Spleen (tissue), 11 donors: ENCODE measurements around the gene CNDP1. TPM values are rescaled to one million over a fixed set of nuclear protein-coding genes. Genes with fewer than 3 reads are reported as not detected.

ENCODE experiments used
- DNase-seq: peaks from one replicate; pipeline ENCODE4 v3.0.0-alpha.2; 2020
- H3K27ac ChIP-seq, 8 donors: fragments of 200-600 bp; sonication (generic) in 7 of 8; 1 replicate in 4 of 8; 2 replicates in 4 of 8; pipeline versions ENCODE4 v1.5.0 to v1.8.0; 2016 to 2021; ENCODE audit warnings: inconsistent platforms in 4 of 8, mild to moderate bottlenecking in 4 of 8, moderate library complexity in 1 of 8
- H3K27me3 ChIP-seq, 7 donors: fragments of 200-600 bp; sonication (generic) in 6 of 7; replicated peaks in 1 of 7; 1 replicate in 4 of 7; 2 replicates in 3 of 7; pipeline versions ENCODE4 v1.5.0 to v1.8.0; 2016 to 2021; ENCODE audit warnings: inconsistent platforms in 3 of 7, mild to moderate bottlenecking in 1 of 7
- H3K36me3 ChIP-seq, 6 donors: fragments of 200-600 bp; sonication (generic) in 5 of 6; 1 replicate in 4 of 6; 2 replicates in 2 of 6; pipeline versions ENCODE4 v1.5.0 to v1.8.0; 2016 to 2021; ENCODE audit warnings: inconsistent platforms in 2 of 6
- H3K4me1 ChIP-seq, 6 donors: fragments of 200-600 bp; sonication (generic) in 5 of 6; 1 replicate in 3 of 6; 2 replicates in 3 of 6; pipeline versions ENCODE4 v1.5.0 to v1.8.0; 2016 to 2021; ENCODE audit warnings: inconsistent platforms in 3 of 6
- H3K4me3 ChIP-seq, 8 donors: fragments of 200-600 bp; sonication (generic) in 7 of 8; 1 replicate in 4 of 8; 2 replicates in 4 of 8; pipeline versions ENCODE4 v1.5.0 to v1.8.0; 2016 to 2021; ENCODE audit warnings: inconsistent platforms in 4 of 8, mild to moderate bottlenecking in 4 of 8, moderate library complexity in 2 of 8
- H3K9me3 ChIP-seq, 8 donors: fragments of 200-600 bp; sonication (generic) in 7 of 8; 1 replicate in 4 of 8; 2 replicates in 4 of 8; pipeline versions ENCODE4 v1.5.0 to v1.8.0; 2016 to 2021; ENCODE audit warnings: inconsistent platforms in 4 of 8
- POLR2A ChIP-seq, 3 donors: fragments of 450-650 bp; IDR thresholded peaks; one replicate each; pipeline ENCODE4 v1.5.1; 2017; ENCODE audit warnings: antibody characterized with exemption in 3 of 3, mild to moderate bottlenecking in 1 of 3
- POLR2AphosphoS5 ChIP-seq, 3 donors: sonication (generic); formaldehyde crosslinking; IDR thresholded peaks; one replicate each; pipeline ENCODE4 v1.5.1; 2017; ENCODE audit warnings: antibody characterized with exemption in 3 of 3
- WGBS, 5 donors: extraction: QIAGEN DNeasy Blood & Tissue Kit in 3 of 5; methylation state at CpG; one replicate each; pipeline versions ENCODE4 v1.1.5 to v1.1.7; 2013 to 2018; 5-methylcytosine and 5-hydroxymethylcytosine counted together
- intact Hi-C: fragments of 100-400 bp; cut with DNase I; formaldehyde crosslinking; loops from one replicate; pipeline ENCODE4 v1.15.0; 2023; ENCODE audit warnings: low total_unique reads
- polyA plus RNA-seq, 3 donors: library from polyadenylated mRNA; stranded (reverse); fragments of 200-250 nt; gene quantifications; one replicate each; pipeline ENCODE4 v1.2.1, GENCODE V29; 2013
- total RNA-seq, 7 donors: library from RNA; depleted of rRNA in 3 of 7; stranded (reverse); fragments of >200 nt in 3 of 7; fragmentation: NEBNext Ultra II Directional in 4 of 7; extraction: Animal tissue kit (Norgen Biotek cat#: 25700) in 4 of 7; gene quantifications; one replicate each; pipeline versions ENCODE4 v1.1.0 to v1.2.1, GENCODE V29; 2016 to 2021
- TF ChIP-seq, protein P1 (sequence below), 11 experiments: fragments of 200-600 bp in 7 of 11; fragments of 450-650 bp in 4 of 11; sonication (generic) in 4 of 11; IDR thresholded peaks in 8 of 11; conservative IDR thresholded peaks in 3 of 11; 1 replicate in 7 of 11; 2 replicates in 4 of 11; pipeline versions ENCODE4 v1.4.0 to v1.8.0; 2016 to 2021; ENCODE audit warnings: antibody characterized with exemption in 11 of 11, inconsistent platforms in 4 of 11, mild to moderate bottlenecking in 1 of 11
- donor health status: healthy with polysubstance abuse.
- donor health status: DM: no; HTN: no; CAD: no; lungs with moderate emphysema.
- donor health status: DM: no; HTN: no; CAD: no.
- donor health status: Bipolar disorder and iron deficiency.
- donor health status: healthy.
- donor health status: DM: no; HTN: no; CAD: no.
- donor health status: DM: yes; HTN: yes; CAD: no.

Gene CNDP1
- total and polyA plus RNA-seq, 10 donors, result 0.03 to 0.59 (median 0.18) TPM; not detected in 2

DNA sequence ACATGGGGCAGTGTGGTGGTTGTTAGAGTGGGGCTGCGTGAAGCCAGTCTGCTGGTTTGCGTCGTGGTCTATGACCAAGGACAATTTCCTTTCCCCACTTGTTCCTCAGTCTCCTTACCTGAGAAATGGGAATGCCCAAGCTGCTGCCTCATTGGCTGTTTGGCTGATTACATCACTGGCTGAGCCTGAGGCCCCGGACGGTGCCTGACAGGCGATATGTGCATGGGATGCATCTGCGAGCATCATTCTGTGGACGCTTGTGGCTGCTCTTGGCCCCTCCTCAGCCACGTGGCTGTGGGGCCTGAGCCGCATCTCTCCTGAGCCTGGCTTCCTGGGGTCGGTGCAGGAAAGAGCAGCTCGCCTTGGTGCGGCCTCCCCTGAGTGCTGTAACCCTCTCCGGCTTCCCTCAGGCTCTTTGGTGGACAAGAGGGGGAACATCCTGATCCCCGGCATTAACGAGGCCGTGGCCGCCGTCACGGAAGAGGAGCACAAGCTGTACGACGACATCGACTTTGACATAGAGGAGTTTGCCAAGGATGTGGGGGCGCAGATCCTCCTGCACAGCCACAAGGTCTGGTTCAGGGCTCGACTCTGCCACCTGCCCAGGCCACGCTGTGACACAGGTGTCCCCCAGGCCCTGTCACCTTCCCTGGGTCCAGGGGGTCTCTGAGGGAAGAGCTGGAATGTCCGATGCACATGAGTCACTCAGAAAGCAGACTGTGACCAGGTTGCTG lies 21.0 kb upstream of the CNDP1 start:
- Histone ChIP-seq H3K9me3 (no peaks in the 10 kb centered on the region), H3K27me3 (no peaks in the 10 kb centered on the region), H3K36me3 (peaks cover 5 to 100% (median 97%) of the 10 kb centered on the region in 6 donors), H3K4me3 (no peak overlapping the region), H3K4me1 (peaks cover 0 to 11% (median 3%) of the 10 kb centered on the region in 6 donors), H3K27ac (no peak overlapping the region)
- TF ChIP-seq, protein P1, sequence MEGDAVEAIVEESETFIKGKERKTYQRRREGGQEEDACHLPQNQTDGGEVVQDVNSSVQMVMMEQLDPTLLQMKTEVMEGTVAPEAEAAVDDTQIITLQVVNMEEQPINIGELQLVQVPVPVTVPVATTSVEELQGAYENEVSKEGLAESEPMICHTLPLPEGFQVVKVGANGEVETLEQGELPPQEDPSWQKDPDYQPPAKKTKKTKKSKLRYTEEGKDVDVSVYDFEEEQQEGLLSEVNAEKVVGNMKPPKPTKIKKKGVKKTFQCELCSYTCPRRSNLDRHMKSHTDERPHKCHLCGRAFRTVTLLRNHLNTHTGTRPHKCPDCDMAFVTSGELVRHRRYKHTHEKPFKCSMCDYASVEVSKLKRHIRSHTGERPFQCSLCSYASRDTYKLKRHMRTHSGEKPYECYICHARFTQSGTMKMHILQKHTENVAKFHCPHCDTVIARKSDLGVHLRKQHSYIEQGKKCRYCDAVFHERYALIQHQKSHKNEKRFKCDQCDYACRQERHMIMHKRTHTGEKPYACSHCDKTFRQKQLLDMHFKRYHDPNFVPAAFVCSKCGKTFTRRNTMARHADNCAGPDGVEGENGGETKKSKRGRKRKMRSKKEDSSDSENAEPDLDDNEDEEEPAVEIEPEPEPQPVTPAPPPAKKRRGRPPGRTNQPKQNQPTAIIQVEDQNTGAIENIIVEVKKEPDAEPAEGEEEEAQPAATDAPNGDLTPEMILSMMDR (IDR thresholded peaks at IDR 0.05 in 8 of 11, conservative IDR thresholded peaks at IDR 0.05 in 3 of 11), result no peak
- TF ChIP-seq POLR2AphosphoS5 (IDR thresholded peaks at IDR 0.05) (no peak), POLR2A (IDR thresholded peaks at IDR 0.05) (no peak)
- intact Hi-C loops, result no loop called here
- peak; percentile 65 for DNase-seq
- 89 to 96% (median 93%) methylated on average over 18 to 27 of the region's 27 CpGs for WGBS, 5 donors

DNA sequence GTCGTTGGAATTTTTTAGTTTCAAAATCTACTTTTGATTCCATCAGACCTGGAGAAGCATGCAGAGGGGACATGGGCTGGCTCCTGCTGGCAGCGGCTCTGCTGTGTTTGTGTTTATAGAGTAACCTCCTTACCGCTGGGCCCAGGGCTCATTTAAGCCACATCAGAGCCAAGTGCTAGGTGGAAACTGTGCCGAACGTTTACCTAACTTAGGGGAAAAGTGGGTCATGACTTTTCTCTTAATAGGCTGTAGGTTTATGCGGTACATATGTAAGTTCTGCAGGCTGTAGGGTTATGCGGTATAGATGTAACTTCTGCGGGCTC lies 20.5 kb upstream of the CNDP1 start:
- no peak for DNase-seq
- 87 to 91% (median 90%) methylated on average over 8 of the region's 8 CpGs for WGBS, 5 donors
- Histone ChIP-seq H3K4me3 (no peak overlapping the region), H3K9me3 (no peaks in the 10 kb centered on the region), H3K27me3 (no peaks in the 10 kb centered on the region), H3K27ac (no peak overlapping the region), H3K36me3 (peaks cover 5 to 100% (median 97%) of the 10 kb centered on the region in 6 donors), H3K4me1 (peaks cover 0 to 5% (median under 1%) of the 10 kb centered on the region in 6 donors)
- intact Hi-C loops, result no loop called here
- TF ChIP-seq POLR2AphosphoS5 (IDR thresholded peaks at IDR 0.05) (no peak), POLR2A (IDR thresholded peaks at IDR 0.05) (no peak)
- TF ChIP-seq, protein P1 (IDR thresholded peaks at IDR 0.05 in 8 of 11, conservative IDR thresholded peaks at IDR 0.05 in 3 of 11), result no peak

DNA sequence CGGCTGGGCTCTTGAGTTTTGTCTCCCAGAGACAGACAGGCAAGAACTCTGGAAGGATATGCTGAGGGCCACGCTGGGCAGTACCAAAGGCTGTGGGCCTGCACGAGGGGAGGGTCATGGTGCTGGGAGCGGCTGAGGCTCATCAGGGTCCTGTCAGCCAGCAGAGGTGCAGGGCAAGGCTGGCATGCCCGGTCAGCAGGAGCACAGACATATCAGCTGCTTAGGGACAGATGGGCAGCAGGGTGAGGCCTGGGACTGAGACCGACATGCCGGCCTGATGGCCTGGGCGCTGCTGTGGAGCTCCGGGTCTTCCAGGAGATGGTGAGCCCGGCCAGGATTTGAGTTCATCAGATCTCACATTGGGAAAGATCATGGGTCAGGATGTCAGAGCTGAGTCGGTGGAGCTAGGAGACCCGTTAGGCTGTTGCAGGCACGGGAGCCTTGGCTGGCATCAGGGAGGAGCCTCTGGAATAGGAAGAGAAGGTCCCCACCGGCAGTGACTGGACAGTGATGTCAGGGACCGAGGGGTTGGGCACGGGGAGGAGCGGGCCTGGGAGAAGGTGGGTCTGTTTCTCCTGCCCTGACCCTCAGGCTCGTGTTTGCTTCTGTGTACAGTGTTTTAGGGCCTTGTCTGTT lies 19.3 kb upstream of the CNDP1 start:
- Histone ChIP-seq H3K9me3 (no peaks in the 10 kb centered on the region), H3K27me3 (no peaks in the 10 kb centered on the region), H3K27ac (no peak overlapping the region), H3K4me3 (no peak overlapping the region), H3K36me3 (peaks cover 11 to 100% (median 97%) of the 10 kb centered on the region in 6 donors), H3K4me1 (no peaks in the 10 kb centered on the region)
- TF ChIP-seq POLR2AphosphoS5 (IDR thresholded peaks at IDR 0.05) (peak in 1 of 3 donors; percentile 58), POLR2A (IDR thresholded peaks at IDR 0.05) (no peak)
- 92 to 96% (median 94%) methylated on average over 16 to 18 of the region's 18 CpGs for WGBS, 5 donors
- DNase-seq, result peak; percentile 63
- intact Hi-C loops, result no loop called here

- no peaks in the 10 kb centered on the region for H3K4me1 ChIP-seq
- no peak overlapping the region for H3K27ac ChIP-seq
- TF ChIP-seq POLR2A (IDR thresholded peaks at IDR 0.05) (no peak), POLR2AphosphoS5 (IDR thresholded peaks at IDR 0.05) (peak in 1 of 3 donors; percentile 45)
- no peaks in the 10 kb centered on the region for H3K27me3 ChIP-seq
- intact Hi-C loops, result no loop called here
- DNase-seq, result peak; percentile 74
- H3K36me3 ChIP-seq, result peaks cover 11 to 100% (median 97%) of the 10 kb centered on the region in 6 donors
- WGBS, 5 donors, result 92 to 100% (median 94%) methylated on average over 1 to 13 of the region's 13 CpGs
- no peaks in the 10 kb centered on the region for H3K9me3 ChIP-seq
- no peak overlapping the region for H3K4me3 ChIP-seq
These were observed 18.6 kb upstream of the CNDP1 start for GRCh38 chr18:74515620-74516231.
